NCI-H2196 (cell line): ENCODE data around the gene CAMSAP2.
A peak's percentile ranks its signal among the peaks of the same experiment; 100 is the strongest.

Source experiments
- DNase-seq: peaks from one replicate; lab custom pipeline; 2025; ENCODE audit not compliant: unreplicated experiment; lab: John Stamatoyannopoulos, UW

Gene CAMSAP2

GRCh38 chr1:200838676-200839445 is 100.2 kb downstream of the CAMSAP2 start:
- DNase-seq = no peak

DNA sequence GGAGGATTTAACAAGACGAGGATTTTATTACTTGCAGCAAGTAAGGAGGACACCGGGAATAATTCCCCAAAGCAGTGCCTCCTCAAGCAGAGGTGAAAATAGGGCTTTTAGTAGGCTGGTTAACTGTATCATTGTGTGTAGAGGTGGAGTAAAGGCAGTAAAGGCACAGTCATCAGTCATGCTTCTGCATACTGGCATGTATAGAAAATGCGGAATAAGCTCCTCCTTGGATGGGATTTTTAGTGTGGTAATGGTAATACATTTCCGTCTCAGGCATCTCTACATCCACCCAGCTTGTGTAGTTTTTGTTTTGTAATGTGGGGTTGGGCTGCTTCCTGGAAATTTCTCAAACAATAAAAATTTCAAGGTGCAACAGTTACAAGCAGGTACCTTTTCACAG is 106.7 kb downstream of the CAMSAP2 start:
- DNase-seq = no peak

DNA sequence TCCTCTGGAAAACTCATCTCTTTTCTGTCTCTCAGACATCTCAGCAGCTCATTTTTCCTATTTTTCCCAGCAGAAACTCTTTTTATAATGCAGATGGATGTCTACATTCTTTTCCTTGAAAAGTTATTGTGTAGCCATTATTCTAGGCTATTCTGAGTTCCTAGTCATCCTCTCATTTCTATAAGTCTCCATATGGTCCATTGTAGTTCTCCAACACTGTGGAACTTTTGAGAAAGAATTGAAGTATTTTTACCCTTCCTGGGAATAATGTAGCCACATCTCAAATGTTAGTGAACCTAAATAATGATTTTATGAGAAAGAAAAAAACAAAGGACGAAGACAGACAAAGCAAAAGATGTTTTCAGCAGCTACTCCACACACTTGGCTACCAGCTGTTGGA is 107.7 kb downstream of the CAMSAP2 start:
- DNase-seq = no peak

DNA sequence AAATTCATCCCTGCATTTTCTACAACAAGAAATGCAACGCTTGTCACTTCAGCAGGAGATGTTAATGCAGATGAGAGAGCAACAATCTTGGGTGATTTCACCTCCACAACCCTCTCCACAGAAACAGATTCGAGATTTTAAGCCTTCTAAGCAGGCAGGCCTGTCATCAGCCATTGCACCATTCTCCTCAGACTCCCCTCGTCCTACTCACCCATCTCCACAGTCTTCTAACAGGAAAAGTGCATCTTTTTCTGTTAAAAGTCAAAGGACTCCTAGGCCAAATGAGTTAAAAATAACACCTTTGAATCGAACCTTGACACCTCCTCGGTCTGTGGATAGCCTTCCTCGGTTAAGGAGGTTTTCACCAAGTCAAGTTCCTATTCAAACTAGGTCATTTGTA is 110.7 kb downstream of the CAMSAP2 start:
- no peak for DNase-seq

- DNase-seq = no peak
Observed at GRCh38 chr1:200850554-200850953, 111.9 kb downstream of the CAMSAP2 start.

- no peak for DNase-seq
Observed at GRCh38 chr1:200856716-200857357, 118.1 kb downstream of the CAMSAP2 start.

GRCh38 chr1:200857804-200858203 is 119.1 kb downstream of the CAMSAP2 start:
- no peak for DNase-seq

GRCh38 chr1:200861937-200862647 is 123.4 kb downstream of the CAMSAP2 start:
- DNase-seq = no peak

GRCh38 chr1:200862713-200863415 is 124.2 kb downstream of the CAMSAP2 start:
- no peak for DNase-seq

- no peak for DNase-seq
Observed at GRCh38 chr1:200866116-200866515, 127.4 kb downstream of the CAMSAP2 start.

DNA sequence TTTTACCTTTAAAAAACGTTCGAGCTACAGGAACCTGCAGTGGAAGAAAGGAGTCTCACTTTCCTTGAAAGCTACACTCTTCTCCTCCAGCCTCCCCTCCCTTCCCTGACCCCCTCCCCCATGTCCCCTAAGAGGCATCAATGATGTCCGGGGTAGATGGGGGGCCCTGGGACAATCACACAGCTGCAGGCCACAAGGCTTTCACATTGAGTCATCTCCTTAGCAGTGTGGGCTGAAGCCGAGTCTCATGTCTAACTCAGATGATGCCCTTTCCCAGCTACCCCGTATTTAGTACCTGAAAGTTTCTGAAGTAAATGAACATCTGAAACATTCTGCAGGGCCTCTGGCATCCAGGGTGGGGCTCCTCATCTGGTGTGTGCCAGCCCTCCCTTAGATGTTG is 127.8 kb downstream of the CAMSAP2 start:
- no peak for DNase-seq

DNA sequence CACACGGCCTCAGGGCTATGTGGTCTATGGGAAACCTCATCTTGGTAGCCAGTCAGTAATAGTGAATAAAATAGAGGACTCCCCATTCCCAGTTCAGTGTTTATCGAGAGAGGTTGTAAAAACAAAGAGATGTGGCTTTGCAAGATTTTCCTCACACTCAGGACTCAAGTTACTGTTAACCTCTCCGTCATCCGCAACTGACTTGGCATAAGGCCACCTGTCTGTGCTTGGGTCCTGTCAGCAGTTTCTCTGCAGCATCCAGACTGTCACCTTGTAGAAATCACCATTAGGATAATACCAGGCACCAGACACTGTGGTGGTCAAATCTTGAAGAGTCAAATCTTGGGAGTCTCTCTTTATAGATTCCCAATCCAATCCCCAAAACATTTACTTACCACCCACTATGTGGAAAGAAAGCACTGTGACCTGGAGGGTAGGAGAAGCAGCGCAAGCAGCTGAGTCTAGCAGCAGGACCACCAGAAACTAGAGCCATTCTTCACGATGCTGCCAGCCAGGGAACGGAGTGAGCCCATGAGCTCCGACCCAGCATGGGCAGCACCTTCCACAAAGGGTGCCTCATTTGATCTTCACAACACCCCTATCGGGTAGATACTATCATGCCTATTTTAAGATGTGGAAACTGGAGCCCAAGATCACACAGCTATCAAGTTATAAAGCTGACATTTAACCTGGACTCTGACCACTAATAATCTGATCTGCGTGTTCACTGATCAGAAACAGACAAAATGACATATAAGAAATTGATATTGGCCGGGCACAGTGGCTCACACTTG is 128.5 kb downstream of the CAMSAP2 start:
- peak; percentile 6 for DNase-seq

GRCh38 chr1:200869376-200869752 is 130.7 kb downstream of the CAMSAP2 start:
- DNase-seq = no peak

- DNase-seq = no peak
Observed at GRCh38 chr1:200869753-200870391, 131.2 kb downstream of the CAMSAP2 start.

- no peak for DNase-seq
Observed at GRCh38 chr1:200872446-200873115, 133.9 kb downstream of the CAMSAP2 start, which contains the start of gene GPR25. GPR25 (plus strand) TSS chr1:200872981; CDS start chr1:200873038, 57 bp downstream.

GRCh38 chr1:200873116-200873670 is 134.5 kb downstream of the CAMSAP2 start:
- DNase-seq = no peak

DNA sequence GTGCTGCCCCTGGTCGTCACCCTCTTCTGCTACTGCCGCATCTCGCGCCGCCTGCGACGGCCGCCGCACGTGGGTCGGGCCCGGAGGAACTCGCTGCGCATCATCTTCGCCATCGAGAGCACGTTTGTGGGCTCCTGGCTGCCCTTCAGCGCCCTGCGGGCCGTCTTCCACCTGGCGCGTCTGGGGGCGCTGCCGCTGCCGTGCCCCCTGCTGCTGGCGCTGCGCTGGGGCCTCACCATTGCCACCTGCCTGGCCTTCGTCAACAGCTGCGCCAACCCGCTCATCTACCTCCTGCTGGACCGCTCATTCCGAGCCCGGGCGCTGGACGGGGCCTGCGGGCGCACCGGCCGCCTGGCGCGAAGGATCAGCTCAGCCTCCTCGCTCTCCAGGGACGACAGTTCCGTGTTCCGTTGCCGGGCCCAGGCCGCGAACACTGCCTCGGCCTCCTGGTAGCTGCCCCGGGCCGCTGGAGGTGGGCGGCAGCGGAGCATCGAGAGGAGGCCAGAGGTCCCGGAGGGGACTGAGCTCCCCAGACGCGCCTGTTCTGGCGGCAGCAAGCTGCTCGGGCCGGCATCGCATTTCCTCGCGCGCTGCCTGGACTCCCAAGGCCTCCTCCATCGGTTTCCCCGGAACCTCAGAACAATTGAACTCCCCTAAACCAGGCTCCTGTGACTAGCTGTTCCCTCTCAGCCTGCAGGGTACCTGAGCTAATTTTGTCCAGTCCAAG is 135.1 kb downstream of the CAMSAP2 start:
- no peak for DNase-seq

GRCh38 chr1:200874694-200875093 is 136.0 kb downstream of the CAMSAP2 start:
- DNase-seq = no peak

DNA sequence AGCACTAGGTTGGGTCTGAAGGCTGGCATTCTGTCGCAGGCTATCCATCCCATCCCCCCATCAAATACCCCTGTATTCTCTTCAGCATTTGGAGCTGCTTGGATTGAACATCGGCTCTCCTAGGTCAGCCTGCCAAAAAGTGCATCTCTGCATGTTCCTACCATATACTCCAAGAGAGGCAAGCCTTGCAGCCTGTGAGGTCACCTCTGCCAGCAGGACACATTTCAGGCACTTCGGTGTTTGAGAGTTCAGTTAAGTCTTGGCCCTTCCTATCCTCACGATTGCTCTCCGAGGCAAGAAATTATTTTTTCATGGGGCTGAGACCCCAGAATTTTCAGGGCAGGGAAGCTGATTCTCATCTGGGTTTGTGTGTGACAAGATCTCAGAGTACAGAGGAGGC is 136.7 kb downstream of the CAMSAP2 start:
- DNase-seq = no peak
